ENCODE results near the gene AK1.

AK1 gene

DNA sequence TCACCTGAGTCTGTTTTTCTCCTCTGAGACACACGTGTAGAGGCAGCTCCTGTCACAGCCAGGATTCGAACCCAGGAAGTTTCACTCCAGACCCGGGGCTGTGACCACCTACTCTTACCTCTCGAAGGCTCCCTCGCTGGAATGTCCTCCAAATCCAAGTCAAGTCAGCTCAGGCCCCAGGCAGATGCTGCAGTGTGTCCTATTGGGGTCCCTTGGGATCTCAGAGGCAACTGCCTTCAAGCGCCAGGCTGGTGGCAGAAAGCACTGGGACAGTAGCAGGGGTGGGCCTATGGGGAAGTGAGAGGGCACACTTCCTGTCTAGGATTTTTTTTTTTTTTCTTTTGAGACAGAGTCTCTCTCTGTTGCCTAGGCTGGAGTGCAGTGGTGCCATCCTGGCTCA, 40.1 kb upstream of the AK1 start:
- H3K27me3 ChIP-seq, result peaks cover 4% of the 10 kb centered on the region; the same call in 1 of the 2 replicates
- H3K4me1 ChIP-seq, result peaks cover 27% of the 10 kb centered on the region
- TF ChIP-seq, protein P1, sequence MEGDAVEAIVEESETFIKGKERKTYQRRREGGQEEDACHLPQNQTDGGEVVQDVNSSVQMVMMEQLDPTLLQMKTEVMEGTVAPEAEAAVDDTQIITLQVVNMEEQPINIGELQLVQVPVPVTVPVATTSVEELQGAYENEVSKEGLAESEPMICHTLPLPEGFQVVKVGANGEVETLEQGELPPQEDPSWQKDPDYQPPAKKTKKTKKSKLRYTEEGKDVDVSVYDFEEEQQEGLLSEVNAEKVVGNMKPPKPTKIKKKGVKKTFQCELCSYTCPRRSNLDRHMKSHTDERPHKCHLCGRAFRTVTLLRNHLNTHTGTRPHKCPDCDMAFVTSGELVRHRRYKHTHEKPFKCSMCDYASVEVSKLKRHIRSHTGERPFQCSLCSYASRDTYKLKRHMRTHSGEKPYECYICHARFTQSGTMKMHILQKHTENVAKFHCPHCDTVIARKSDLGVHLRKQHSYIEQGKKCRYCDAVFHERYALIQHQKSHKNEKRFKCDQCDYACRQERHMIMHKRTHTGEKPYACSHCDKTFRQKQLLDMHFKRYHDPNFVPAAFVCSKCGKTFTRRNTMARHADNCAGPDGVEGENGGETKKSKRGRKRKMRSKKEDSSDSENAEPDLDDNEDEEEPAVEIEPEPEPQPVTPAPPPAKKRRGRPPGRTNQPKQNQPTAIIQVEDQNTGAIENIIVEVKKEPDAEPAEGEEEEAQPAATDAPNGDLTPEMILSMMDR (IDR thresholded peaks at IDR 0.05; ENCODE audit: low read depth, low read length), result no peak
- no peaks in the 10 kb centered on the region for H3K9me3 ChIP-seq
- no peak for DNase-seq
- peak overlapping the region; percentile 43 for H3K4me3 ChIP-seq (ENCODE audit: low read depth, low read length)
- no peaks in the 10 kb centered on the region for H3K36me3 ChIP-seq

DNA sequence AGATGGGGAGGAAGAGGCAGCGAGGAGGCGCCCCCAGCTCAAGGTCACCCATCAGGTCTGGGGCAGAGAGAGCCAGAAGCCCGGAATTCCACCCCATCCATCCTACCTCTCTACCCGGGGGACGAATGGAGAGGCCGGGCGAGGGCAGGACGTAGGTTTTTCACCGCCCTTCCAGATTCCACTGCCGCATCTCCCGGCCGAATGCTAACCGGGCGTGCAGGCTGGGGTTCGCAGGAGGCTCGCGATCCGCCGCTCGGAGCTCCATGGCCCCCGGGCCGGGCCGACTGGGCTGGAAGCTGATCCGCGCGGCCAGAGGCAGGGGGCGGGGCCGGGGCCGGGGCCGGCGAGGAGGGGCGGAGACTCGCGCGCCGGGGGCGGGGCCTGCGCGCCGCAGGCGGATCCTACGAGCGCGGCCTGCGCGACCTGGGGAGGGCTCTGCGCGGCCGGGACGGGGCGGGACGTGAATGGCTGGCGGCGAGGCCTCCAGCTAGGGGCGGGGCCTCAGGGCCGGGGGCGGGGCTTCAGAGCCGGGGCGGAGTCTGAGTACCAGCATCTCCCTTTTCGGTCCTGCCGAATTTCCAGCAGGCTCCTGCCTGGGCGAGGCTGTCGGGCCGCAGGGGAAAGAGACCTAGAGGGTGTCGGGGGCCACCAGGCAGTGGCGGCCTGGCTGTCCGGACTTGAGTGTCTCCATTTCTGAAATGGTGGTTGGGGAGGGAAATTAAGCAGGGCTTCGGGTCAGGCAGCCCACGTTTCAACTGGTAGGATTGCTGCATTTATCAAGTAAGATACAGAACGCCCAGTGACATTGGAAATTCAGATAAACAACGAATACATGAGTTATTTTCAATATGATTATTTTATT, 39.5 kb upstream of the AK1 start, which contains the start of gene ST6GALNAC4:
ST6GALNAC4 (minus strand) TSS at position 322 of the 862 bp plus-strand sequence. CDS start 622 bp downstream, outside the sequence.
- DNase-seq, result peak; percentile 95

DNA sequence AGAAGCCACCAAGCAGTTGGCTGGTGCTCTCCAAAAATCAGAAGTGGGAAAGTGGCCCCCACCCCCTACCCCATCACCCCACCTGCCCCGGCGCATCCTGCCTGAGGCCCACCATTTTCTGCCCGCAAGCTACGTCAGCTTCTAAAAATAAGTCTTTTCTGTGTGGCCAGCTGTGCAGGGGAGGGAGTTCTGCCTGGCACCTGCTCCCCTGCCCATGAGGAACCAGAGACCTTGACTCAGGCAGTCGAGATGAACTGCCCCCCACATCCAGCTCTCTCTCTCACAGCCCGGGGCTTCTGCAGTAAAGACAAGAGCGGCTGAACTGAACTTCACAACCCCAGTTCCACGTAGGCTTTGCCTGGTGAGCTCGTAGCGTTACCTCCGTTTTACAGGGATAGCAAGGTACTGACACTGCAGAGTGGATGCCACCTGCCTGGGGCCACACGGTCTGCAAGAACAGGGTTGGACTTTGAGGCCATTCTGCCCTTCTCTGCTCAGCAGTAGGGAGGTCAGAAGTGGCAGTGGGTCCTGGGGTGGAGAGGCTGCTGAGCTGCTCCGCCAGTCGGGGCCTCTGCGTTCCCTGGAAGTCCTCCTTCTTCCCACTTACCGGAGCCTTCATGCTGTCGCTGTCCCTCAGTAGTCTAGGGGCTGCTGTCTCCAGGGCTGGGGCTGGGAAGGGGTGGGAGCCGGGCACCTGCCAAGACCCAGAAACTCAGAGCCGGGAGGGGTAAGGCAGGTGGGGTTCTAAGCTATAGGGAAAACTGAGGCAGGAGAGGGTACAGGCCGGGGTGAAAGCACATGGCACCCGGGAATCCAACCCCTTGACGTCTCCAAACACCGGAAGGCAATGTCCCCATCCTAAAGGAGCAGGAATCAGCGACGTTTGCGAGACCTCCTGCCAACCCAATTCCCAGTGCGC, 38.6 kb upstream of the AK1 start:
- DNase-seq, result no peak
- peaks cover 27% of the 10 kb centered on the region for H3K4me1 ChIP-seq

More for the DNA sequence above, 39.5 kb upstream of the AK1 start, which contains the start of gene ST6GALNAC4:
- peak within 1 kb of the TSS; percentile 72 for H3K4me3 ChIP-seq (ENCODE audit: low read depth, low read length)
- H3K27me3 ChIP-seq, result peaks cover 1% of the 10 kb centered on the region; the same call in 1 of the 2 replicates
- no peaks in the 10 kb centered on the region for H3K9me3 ChIP-seq
- TF ChIP-seq, protein P1 (IDR thresholded peaks at IDR 0.05; ENCODE audit: low read depth, low read length), result no peak
- H3K36me3 ChIP-seq, result no peaks in the 10 kb centered on the region
- H3K4me1 ChIP-seq, result peaks cover 27% of the 10 kb centered on the region

DNA sequence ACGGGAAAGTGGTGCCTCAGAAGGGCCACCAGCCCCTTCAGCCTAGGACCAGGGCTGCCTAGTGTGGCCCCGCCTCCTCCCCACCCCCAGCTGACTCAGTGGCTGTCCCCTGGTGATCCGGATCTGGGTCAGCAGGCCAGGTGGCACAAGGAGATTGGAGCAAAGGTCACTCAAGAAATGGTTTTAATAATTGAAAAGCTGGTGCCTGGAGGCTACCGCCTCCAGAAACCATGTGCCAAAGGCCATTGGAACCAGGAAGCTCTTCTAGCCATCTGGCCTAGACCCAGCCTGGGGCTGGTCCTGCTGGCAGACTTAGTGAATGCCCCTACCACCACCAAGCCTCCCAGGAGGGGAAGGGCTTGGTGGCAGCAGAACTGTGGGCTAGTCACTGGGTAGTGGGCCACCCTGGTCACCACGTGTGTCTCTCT, 37.9 kb upstream of the AK1 start:
- H3K36me3 ChIP-seq, result no peaks in the 10 kb centered on the region
- TF ChIP-seq, protein P1 (IDR thresholded peaks at IDR 0.05; ENCODE audit: low read depth, low read length), result no peak
- H3K4me3 ChIP-seq (ENCODE audit: low read depth, low read length), result no peak overlapping the region
- no peaks in the 10 kb centered on the region for H3K27me3 ChIP-seq
- peaks cover 27% of the 10 kb centered on the region for H3K4me1 ChIP-seq
- no peak for DNase-seq
- no peaks in the 10 kb centered on the region for H3K9me3 ChIP-seq

More for the DNA sequence above, 38.6 kb upstream of the AK1 start:
- Histone ChIP-seq H3K4me3 (ENCODE audit: low read depth, low read length) (peak overlapping the region; percentile 72), H3K9me3 (no peaks in the 10 kb centered on the region), H3K36me3 (no peaks in the 10 kb centered on the region), H3K27me3 (no peaks in the 10 kb centered on the region)
- TF ChIP-seq, protein P1 (IDR thresholded peaks at IDR 0.05; ENCODE audit: low read depth, low read length), result no peak

DNA sequence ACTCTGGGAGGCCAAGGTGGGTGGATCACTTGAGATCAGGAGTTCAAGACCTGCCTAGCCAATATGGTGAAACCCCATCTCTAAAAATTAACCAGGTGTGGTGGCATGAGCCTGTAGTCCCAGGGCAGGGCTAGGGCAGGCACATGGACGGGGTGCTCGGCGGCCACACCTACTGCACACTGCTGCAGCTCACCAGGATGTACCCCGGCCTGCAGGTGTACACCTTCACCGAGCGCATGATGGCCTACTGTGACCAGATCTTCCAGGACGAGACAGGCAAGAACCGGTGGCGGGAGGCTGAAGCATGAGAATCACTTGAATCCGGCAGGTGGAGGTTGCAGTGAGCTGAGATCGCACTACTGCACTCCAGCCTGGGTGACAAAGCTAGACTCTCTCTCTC, 36.2 kb upstream of the AK1 start:
- Histone ChIP-seq H3K9me3 (no peaks in the 10 kb centered on the region), H3K27me3 (no peaks in the 10 kb centered on the region), H3K36me3 (no peaks in the 10 kb centered on the region), H3K4me3 (ENCODE audit: low read depth, low read length) (no peak overlapping the region), H3K4me1 (peaks cover 22% of the 10 kb centered on the region)
- TF ChIP-seq, protein P1 (IDR thresholded peaks at IDR 0.05; ENCODE audit: low read depth, low read length), result no peak
- no peak for DNase-seq
